SK-N-SH treated with all-trans-retinoic acid at 6 μM for 48 hours (cell line): ENCODE data around the gene CR1.
A peak's percentile ranks its signal among the peaks of the same experiment; 100 is the strongest.

Source experiments
- ATAC-seq: fragments of 200-7000 bp; cut with Tn5 transposase; 3 replicates; pipeline ENCODE4 v1.9.1; 2020; ENCODE audit warnings: mild to moderate bottlenecking, moderate library complexity
- ARNTL ChIP-seq: fragments of 450-650 bp; formaldehyde crosslinking; IDR thresholded peaks from 2 replicates; pipeline ENCODE4 v1.5.0; 2020; ENCODE audit warnings: low read depth, mild to moderate bottlenecking, moderate library complexity, borderline replicate concordance
- BACH2 ChIP-seq: fragments of 250-450 bp; sonication (Bioruptor Pico); IDR thresholded peaks from 2 replicates; pipeline ENCODE4 v1.9.0; 2021; ENCODE audit warnings: mild to moderate bottlenecking, borderline replicate concordance
- CREB5 ChIP-seq: fragments of 250-450 bp; sonication (Bioruptor Pico); IDR thresholded peaks from 2 replicates; pipeline ENCODE4 v1.5.1; 2020; ENCODE audit warnings: low read depth, mild to moderate bottlenecking, moderate library complexity
- CSDC2 ChIP-seq: fragments of 250-450 bp; sonication (Bioruptor Pico); IDR thresholded peaks from 2 replicates; pipeline ENCODE4 v1.5.0; 2020; ENCODE audit warnings: mild to moderate bottlenecking, moderate library complexity
- CSRNP3 ChIP-seq: fragments of 250-450 bp; sonication (Bioruptor Pico); IDR thresholded peaks from 2 replicates; pipeline ENCODE4 v1.5.1; 2021; ENCODE audit warnings: mild to moderate bottlenecking, moderate library complexity
- ESRRG ChIP-seq: fragments of 250-450 bp; sonication (Bioruptor Pico); IDR thresholded peaks from 2 replicates; pipeline ENCODE4 v1.6.1; 2021; ENCODE audit warnings: mild to moderate bottlenecking
- ISL1 ChIP-seq: fragments of 250-450 bp; sonication (Bioruptor Pico); IDR thresholded peaks from 2 replicates; pipeline ENCODE4 v2.1.2; 2022; ENCODE audit warnings: mild to moderate bottlenecking, moderate library complexity
- OSR1 ChIP-seq: fragments of 250-450 bp; sonication (Bioruptor Pico); IDR thresholded peaks from 2 replicates; pipeline ENCODE4 v1.8.0; 2022; ENCODE audit warnings: moderate library complexity, mild to moderate bottlenecking, inconsistent platforms
- PATZ1 ChIP-seq: fragments of 250-450 bp; sonication (Bioruptor Pico); IDR thresholded peaks from 2 replicates; pipeline ENCODE4 v1.8.0; 2020; ENCODE audit warnings: mild to moderate bottlenecking, moderate library complexity, borderline replicate concordance
- POU6F1 ChIP-seq: fragments of 250-450 bp; sonication (Bioruptor Pico); IDR thresholded peaks from 2 replicates; pipeline ENCODE4 v1.8.0; 2021; ENCODE audit warnings: low read depth, mild to moderate bottlenecking, moderate library complexity, borderline replicate concordance
- PPARA ChIP-seq: fragments of 250-450 bp; sonication (Bioruptor Pico); IDR thresholded peaks from 2 replicates; pipeline ENCODE4 v1.5.0; 2020; ENCODE audit warnings: mild to moderate bottlenecking, borderline replicate concordance
- RARB ChIP-seq: fragments of 250-450 bp; sonication (Bioruptor Pico); IDR thresholded peaks from 2 replicates; pipeline ENCODE4 v1.8.0; 2021; ENCODE audit warnings: mild to moderate bottlenecking, moderate library complexity
- SNAI2 ChIP-seq: fragments of 250-450 bp; sonication (Bioruptor Pico); IDR thresholded peaks from 2 replicates; pipeline ENCODE4 v1.5.0; 2020; ENCODE audit warnings: mild to moderate bottlenecking, moderate library complexity
- TCF4 ChIP-seq: fragments of 250-450 bp; sonication (Bioruptor Pico); IDR thresholded peaks from 2 replicates; pipeline ENCODE4 v1.8.0; 2021; ENCODE audit warnings: mild to moderate bottlenecking, moderate library complexity, borderline replicate concordance
- TSHZ2 ChIP-seq: fragments of 250-450 bp; sonication (Bioruptor Pico); IDR thresholded peaks from 2 replicates; pipeline ENCODE4 v1.5.0; 2020; ENCODE audit warnings: mild to moderate bottlenecking, moderate library complexity
- ZC3H10 ChIP-seq: fragments of 250-450 bp; sonication (Bioruptor Pico); IDR thresholded peaks from 2 replicates; pipeline ENCODE4 v1.5.1; 2021; ENCODE audit warnings: mild to moderate bottlenecking, moderate library complexity
- ZFP3 ChIP-seq: fragments of 250-450 bp; sonication (Bioruptor Pico); IDR thresholded peaks from 2 replicates; pipeline ENCODE4 v1.5.0; 2020; ENCODE audit warnings: mild to moderate bottlenecking, moderate library complexity
- ZNF565 ChIP-seq: fragments of 450-650 bp; formaldehyde crosslinking; conservative IDR thresholded peaks from 2 replicates; pipeline ENCODE4 v1.5.0; 2020; ENCODE audit warnings: low read depth, mild to moderate bottlenecking, moderate library complexity
- ZNF70 ChIP-seq: fragments of 450-650 bp; formaldehyde crosslinking; IDR thresholded peaks from 2 replicates; pipeline ENCODE4 v1.5.0; 2020; ENCODE audit warnings: mild to moderate bottlenecking, moderate library complexity
- ZNF8 ChIP-seq: fragments of 450-650 bp; formaldehyde crosslinking; IDR thresholded peaks from 2 replicates; pipeline ENCODE4 v1.5.0; 2020; ENCODE audit warnings: mild to moderate bottlenecking, moderate library complexity

CR1 gene

GRCh38 chr1:207644166-207644851 lies 148.4 kb downstream of the CR1 start:
- ATAC-seq: no peak
- TF ChIP-seq ISL1 (CRISPR knock-in tag): no peak
- TF ChIP-seq PATZ1 (CRISPR knock-in tag): no peak
- no peak for TF ChIP-seq BACH2 (CRISPR knock-in tag)
- no peak for TF ChIP-seq ZC3H10 (CRISPR knock-in tag)
- no peak for TF ChIP-seq SNAI2 (CRISPR knock-in tag)

GRCh38 chr1:207644852-207645634 lies 149.1 kb downstream of the CR1 start, which contains the start of gene CR1L:
TSS of gene CR1L (plus strand) at chr1:207645133. CDS start at chr1:207645234, 101 bp downstream.
- peak; percentile 97 for ATAC-seq
- TF ChIP-seq TCF4 (CRISPR knock-in tag) (no peak), ISL1 (CRISPR knock-in tag) (no peak), ARNTL (CRISPR knock-in tag) (no peak), SNAI2 (CRISPR knock-in tag) (no peak), PPARA (CRISPR knock-in tag) (no peak), ZC3H10 (CRISPR knock-in tag) (no peak), RARB (CRISPR knock-in tag) (no peak), OSR1 (CRISPR knock-in tag) (no peak), ZFP3 (CRISPR knock-in tag) (no peak), ZNF565 (CRISPR knock-in tag) (no peak), ESRRG (CRISPR knock-in tag) (no peak), CREB5 (CRISPR knock-in tag) (no peak), CSRNP3 (CRISPR knock-in tag) (no peak), POU6F1 (CRISPR knock-in tag) (no peak), CSDC2 (CRISPR knock-in tag) (no peak), ZNF8 (CRISPR knock-in tag) (no peak), TSHZ2 (CRISPR knock-in tag) (no peak), ZNF70 (no peak), PATZ1 (CRISPR knock-in tag) (no peak)
